DOHH2 (cell line): ENCODE measurements around the gene UPF1.

Experiments
- EZH2phosphoT487 ChIP-seq: fragments of 200-600 bp; sonication (generic); IDR thresholded peaks from 2 replicates; pipeline ENCODE4 v1.6.1; 2017; ENCODE audit warnings: borderline replicate concordance, mild to moderate bottlenecking, antibody characterized with exemption, low read length, moderate library complexity, mixed read lengths
- TF ChIP-seq, protein P1 (sequence below): fragments of 200-600 bp; sonication (generic); IDR thresholded peaks from one replicate; pipeline ENCODE4 v1.5.1; 2014; ENCODE audit warnings: antibody characterized with exemption, mild to moderate bottlenecking, low read depth, low read length; ENCODE audit not compliant: poor library complexity, severe bottlenecking

DNA sequence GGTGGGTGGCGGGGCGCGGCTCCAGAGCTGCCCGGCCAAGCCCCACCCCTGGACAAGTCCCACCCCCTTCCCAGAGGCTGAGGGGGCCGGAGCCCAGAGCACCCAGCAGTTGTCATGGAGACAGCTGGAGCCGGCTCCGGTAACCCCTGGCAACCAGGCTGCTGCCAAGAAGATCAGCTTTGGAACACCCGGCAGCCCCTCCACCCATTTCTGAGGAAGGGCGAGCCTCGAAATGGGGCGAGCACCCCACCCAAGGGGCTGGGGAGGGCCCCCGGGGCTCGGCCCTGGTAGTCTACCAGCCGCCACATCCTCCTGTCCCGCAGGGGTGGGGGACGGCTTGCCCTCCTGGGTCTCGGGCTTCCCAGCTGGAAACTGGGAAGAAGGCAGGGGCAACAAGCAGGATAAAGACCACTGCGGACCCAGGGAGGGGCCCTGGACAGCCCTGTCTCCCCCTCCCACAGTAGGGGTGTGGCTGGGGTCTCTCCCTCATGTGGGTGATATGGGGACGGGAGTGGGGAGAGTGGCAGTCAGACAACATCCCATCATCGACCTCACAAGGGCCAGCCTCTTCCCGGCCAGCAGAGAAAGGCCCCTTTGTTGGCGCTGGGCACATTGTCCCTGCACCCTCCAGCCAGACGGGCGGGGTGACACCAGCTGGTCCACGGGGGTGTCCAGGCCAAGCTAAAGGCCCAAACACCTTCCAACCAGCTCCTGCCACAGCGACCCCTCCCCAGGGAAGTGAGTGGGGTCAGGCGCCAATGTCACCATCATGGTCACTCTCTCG is 62.7 kb downstream of the UPF1 start:
- TF ChIP-seq, protein P1, sequence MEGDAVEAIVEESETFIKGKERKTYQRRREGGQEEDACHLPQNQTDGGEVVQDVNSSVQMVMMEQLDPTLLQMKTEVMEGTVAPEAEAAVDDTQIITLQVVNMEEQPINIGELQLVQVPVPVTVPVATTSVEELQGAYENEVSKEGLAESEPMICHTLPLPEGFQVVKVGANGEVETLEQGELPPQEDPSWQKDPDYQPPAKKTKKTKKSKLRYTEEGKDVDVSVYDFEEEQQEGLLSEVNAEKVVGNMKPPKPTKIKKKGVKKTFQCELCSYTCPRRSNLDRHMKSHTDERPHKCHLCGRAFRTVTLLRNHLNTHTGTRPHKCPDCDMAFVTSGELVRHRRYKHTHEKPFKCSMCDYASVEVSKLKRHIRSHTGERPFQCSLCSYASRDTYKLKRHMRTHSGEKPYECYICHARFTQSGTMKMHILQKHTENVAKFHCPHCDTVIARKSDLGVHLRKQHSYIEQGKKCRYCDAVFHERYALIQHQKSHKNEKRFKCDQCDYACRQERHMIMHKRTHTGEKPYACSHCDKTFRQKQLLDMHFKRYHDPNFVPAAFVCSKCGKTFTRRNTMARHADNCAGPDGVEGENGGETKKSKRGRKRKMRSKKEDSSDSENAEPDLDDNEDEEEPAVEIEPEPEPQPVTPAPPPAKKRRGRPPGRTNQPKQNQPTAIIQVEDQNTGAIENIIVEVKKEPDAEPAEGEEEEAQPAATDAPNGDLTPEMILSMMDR, result no peak
- TF ChIP-seq EZH2phosphoT487, result no peak
